ENCODE results near the gene CEP152.

The CEP152 gene

DNA sequence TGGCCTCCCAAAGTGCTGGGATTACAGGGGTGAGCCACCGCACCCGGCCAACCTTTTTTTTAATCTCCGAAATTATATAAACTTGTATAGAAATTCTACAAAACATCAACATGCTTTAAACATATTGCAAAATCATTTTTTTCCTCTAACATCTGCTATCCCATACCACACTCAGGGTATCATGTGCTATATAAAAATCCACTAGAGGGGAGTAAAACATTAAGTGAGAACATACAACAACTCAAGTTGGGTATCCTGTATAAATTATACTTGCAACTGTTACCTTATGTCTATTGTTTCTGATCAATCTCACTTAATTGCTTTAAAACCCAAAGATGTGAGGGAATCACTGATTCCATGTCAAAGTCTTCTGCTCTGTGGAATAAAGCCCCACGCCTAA lies 93.4 kb downstream of the CEP152 start:
- H3K4me3 ChIP-seq (ENCODE audit: low read depth, low read length): no peak overlapping the region
- peak; percentile 70 for DNase-seq (ENCODE audit: low read depth)
- TF ChIP-seq, protein P1, sequence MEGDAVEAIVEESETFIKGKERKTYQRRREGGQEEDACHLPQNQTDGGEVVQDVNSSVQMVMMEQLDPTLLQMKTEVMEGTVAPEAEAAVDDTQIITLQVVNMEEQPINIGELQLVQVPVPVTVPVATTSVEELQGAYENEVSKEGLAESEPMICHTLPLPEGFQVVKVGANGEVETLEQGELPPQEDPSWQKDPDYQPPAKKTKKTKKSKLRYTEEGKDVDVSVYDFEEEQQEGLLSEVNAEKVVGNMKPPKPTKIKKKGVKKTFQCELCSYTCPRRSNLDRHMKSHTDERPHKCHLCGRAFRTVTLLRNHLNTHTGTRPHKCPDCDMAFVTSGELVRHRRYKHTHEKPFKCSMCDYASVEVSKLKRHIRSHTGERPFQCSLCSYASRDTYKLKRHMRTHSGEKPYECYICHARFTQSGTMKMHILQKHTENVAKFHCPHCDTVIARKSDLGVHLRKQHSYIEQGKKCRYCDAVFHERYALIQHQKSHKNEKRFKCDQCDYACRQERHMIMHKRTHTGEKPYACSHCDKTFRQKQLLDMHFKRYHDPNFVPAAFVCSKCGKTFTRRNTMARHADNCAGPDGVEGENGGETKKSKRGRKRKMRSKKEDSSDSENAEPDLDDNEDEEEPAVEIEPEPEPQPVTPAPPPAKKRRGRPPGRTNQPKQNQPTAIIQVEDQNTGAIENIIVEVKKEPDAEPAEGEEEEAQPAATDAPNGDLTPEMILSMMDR (conservative IDR thresholded peaks at IDR 0.05; ENCODE audit: low read depth, low read length): peak; percentile 48

DNA sequence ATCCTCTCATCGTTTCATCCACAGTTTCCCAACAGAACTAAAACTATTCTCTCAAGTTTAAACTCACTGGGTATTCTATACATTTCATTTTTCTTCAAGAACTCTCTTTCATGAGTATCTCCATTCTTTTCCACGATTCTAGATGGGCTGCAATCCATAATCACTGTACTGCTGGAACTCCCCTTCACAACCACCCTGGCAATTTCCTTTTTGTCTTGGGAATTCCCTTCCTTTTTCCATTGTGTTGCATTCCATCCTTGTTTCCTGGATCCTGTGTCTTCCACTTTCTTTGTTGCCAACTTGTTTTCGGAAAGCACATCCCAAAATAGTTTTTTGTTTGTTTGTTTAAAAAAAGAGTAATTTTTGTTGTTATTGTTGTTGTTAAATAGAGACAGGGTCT lies 98.3 kb downstream of the CEP152 start:
- H3K4me3 ChIP-seq (ENCODE audit: low read depth, low read length): no peak overlapping the region
- DNase-seq (ENCODE audit: low read depth): no peak
- TF ChIP-seq, protein P1 (conservative IDR thresholded peaks at IDR 0.05; ENCODE audit: low read depth, low read length): no peak

DNA sequence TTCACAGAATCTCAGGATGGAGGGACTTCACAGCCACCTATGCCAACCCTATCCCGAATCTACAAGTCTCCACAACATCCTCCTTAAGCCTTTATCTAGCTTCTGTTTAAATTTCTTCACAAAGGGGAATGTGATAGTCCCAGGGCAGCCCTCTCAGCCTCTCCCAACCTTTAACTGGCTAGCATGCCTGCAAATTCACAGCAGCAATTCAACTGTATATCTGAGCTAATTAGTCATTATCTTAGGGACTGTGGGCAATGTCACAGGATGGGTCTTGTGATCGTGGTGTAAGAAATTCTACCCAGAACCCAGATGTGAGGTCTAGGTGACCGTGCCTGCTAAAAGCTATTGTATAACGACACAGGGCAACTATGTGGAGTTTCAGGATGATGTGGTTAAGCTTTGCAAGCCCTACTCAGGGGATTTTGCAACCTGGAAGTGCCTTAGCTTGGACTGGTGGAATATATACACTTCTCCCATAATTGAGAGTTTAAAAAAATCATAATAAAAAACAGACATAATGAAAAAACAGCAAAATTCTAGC lies 99.8 kb downstream of the CEP152 start:
- peak; percentile 56 for DNase-seq (ENCODE audit: low read depth)
- H3K4me3 ChIP-seq (ENCODE audit: low read depth, low read length): no peak overlapping the region
- TF ChIP-seq, protein P1 (conservative IDR thresholded peaks at IDR 0.05; ENCODE audit: low read depth, low read length): no peak

DNA sequence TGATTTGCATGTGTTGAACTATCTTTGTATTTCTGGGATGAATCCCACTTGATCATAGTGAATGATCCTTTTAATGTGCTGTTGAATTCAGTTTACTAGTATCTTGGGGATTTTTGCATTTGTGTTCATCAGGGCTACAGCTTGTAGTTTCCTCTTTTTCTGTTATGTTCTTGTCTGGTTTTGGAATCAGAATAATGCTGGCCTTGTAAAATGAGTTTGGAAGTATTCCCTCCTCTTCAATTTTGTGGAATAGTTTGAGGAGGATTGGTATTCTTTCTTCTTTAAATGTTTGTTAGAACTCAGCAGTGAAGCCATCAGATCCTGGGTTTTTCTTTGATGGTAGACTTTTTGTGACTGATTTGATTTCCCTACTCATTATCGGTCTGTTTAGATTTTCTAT lies 102.2 kb downstream of the CEP152 start:
- TF ChIP-seq, protein P1 (conservative IDR thresholded peaks at IDR 0.05; ENCODE audit: low read depth, low read length): no peak
- no peak for DNase-seq (ENCODE audit: low read depth)
- H3K4me3 ChIP-seq (ENCODE audit: low read depth, low read length): no peak overlapping the region

DNA sequence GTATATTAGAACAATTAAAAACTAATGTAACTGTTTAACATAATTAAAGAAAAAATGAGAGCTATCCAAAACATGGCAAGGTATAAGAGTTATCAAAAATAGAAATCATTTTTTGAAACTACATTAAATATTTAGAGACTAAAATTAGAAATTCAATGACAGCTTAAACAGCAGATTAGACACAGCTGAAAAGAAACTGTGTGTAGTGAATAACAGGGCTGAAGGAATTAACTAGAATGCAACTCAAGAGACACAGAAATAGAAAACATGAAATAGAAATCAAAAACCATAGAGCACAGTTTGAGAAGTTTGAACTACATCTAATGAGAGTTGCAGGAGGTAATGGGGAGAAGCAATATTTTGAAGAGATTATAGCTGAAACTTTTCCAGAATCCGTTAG lies 105.5 kb downstream of the CEP152 start:
- H3K4me3 ChIP-seq (ENCODE audit: low read depth, low read length): no peak overlapping the region
- DNase-seq (ENCODE audit: low read depth): no peak
- TF ChIP-seq, protein P1 (conservative IDR thresholded peaks at IDR 0.05; ENCODE audit: low read depth, low read length): no peak

DNA sequence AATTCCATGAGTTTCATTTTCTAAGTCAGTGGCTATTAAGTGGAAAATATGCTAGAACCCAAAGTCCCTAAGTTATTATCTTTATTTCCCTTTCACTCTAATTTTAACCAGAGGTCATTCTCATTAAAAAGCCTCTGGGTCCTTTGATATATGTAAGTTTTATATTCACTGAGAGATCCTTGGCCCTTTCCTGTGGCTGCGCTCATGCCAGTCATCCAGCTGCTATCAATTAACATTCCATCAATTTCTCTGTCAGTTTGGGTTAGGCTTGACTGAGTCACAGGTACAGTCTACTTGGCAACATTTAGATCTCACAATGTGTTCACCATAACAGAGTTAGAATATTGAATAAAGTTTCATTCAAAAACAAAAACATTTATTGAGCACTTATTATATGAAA lies 107.3 kb downstream of the CEP152 start:
- no peak for DNase-seq (ENCODE audit: low read depth)
- H3K4me3 ChIP-seq (ENCODE audit: low read depth, low read length): no peak overlapping the region
- TF ChIP-seq, protein P1 (conservative IDR thresholded peaks at IDR 0.05; ENCODE audit: low read depth, low read length): no peak

DNA sequence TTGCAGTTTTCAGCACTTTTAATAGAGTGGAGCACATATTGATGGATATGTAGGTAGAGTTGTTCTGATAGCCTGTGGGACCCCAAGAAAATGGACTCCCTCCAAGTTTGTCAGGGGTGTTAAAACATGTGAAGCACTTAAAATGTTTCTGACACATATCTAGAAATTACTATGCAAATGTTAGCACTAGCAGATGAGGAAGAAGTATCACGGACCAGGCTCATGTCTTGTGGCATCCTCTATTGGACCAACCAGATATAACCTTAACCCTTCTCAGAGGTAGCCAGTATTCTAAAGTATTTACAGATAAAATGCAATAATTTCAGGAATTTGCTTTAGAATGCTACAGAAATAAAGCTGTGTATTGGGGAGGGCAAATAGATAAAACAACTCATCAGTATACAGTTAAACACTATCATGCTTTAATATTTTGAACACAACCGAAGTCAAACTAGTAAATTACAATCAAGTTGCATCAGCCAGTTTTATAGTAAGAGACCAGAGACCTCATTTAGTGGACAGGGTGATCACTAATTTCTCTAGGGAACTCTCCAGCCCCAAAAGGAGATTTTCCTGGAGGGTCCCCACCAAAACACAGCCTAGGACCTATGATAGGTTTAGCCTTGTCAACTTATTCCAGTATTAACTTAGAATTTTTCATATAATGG lies 108.2 kb downstream of the CEP152 start:
- DNase-seq (ENCODE audit: low read depth): no peak
- H3K4me3 ChIP-seq (ENCODE audit: low read depth, low read length): no peak overlapping the region
- TF ChIP-seq, protein P1 (conservative IDR thresholded peaks at IDR 0.05; ENCODE audit: low read depth, low read length): no peak

All from choroid plexus epithelial cell (primary cell).